ENCODE measurements around the gene OR13C4. TPM values are rescaled to one million over a fixed set of nuclear protein-coding genes. Genes with fewer than 3 reads are reported as not detected.

OR13C4 gene
- total RNA-seq (2021): not detected in 2 replicates
- not detected for Bru-seq, nascent RNA
- not detected for BruChase-seq, experiment 1, labeled RNA remaining after a 2-hour chase
- not detected for BruChase-seq, experiment 2, labeled RNA remaining after a 6-hour chase
- long read RNA-seq: 0 reads

DNA sequence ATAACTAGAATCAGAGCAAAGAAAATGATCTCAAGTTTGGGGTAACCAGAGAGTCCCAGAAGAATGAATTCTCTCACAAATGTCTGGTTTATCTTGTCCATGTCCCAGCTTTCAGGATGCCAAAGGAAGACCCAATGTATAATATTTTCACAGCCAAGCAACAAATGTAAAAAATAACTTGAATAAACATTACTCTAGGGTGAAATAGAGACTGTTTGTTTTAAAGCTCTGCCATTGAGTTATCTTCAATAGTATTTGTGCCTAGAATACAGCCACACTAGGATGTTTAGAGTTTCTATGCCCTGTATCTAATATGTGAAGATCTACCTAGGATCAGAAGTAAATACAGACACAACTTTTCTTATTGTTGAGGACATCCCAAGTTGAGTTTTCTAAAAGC lies at the start of gene OR13C4:
Gene OR13C4 (minus strand): TSS at position 101 of the 400 bp plus-strand sequence. CDS start 0 bp downstream, at position 101.
- TF ChIP-seq CTCF (conservative IDR thresholded peaks at IDR 0.05) (no peak), EZH2 (IDR thresholded peaks at IDR 0.05; ENCODE audit: low read depth) (no peak)
- Histone ChIP-seq H3K4me3 (no peak within 1 kb of the TSS), H3K4me1 (replicated peaks; ENCODE audit: insufficient read depth) (no peaks in the 10 kb centered on the region), H3K9me3 (ENCODE audit: insufficient read depth, low read depth) (no peaks in the 10 kb centered on the region), H3K4me2 (no peak within 1 kb of the TSS), H3F3A (ENCODE audit: insufficient read depth, low read depth) (no peaks in the 10 kb centered on the region), H3K79me2 (ENCODE audit: low read depth) (no peaks in the 10 kb centered on the region), H3K27ac (no peak within 1 kb of the TSS), H4K20me1 (ENCODE audit: insufficient read depth) (no peaks in the 10 kb centered on the region), H3K27me3 (ENCODE audit: insufficient read depth, low read depth) (no peaks in the 10 kb centered on the region), H3K36me3 (ENCODE audit: low read depth) (no peaks in the 10 kb centered on the region), H2AFZ (no peak within 1 kb of the TSS), H3K9me2 (ENCODE audit: insufficient read depth) (no peaks in the 10 kb centered on the region)
- CTCF ChIA-PET: no interaction called here
- BruUV-seq (replicated peaks): no TSS peak
- intact Hi-C loops (cut with micrococcal nuclease; ENCODE audit: unreplicated experiment): no loop called here
- no peak for DNase-seq
- POLR2A ChIA-PET (ENCODE audit: unreplicated experiment): no interaction called here

DNA sequence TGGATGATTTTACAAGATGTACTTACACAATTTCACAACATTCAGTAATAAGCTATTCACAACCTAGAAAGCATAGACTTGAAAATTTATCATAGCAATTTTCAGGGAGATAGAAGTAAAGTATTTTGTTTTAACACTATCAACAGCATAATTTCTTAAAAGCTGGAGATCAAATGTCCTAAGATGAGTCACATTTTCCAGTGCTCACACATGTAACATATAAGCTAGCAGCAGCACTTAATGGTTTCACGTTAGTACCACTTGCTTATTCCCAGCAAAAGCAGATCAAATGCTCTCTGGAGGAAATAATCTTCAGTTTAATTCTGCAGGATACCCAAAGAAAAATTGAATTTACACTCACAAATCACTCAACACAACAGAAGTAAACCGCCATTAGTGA lies 48.4 kb upstream of the OR13C4 start:
- intact Hi-C loops (cut with micrococcal nuclease; ENCODE audit: unreplicated experiment): no loop called here
- Histone ChIP-seq H3F3A (ENCODE audit: insufficient read depth, low read depth) (no peaks in the 10 kb centered on the region), H3K9me2 (ENCODE audit: insufficient read depth) (peaks cover 6% of the 10 kb centered on the region; the same call in 1 of the 2 replicates), H3K79me2 (ENCODE audit: low read depth) (no peaks in the 10 kb centered on the region), H3K9me3 (ENCODE audit: insufficient read depth, low read depth) (no peaks in the 10 kb centered on the region; the same call in 1 of the 2 replicates), H3K4me3 (no peak overlapping the region), H4K20me1 (ENCODE audit: insufficient read depth) (no peaks in the 10 kb centered on the region), H3K27ac (no peak overlapping the region), H3K4me1 (replicated peaks; ENCODE audit: insufficient read depth) (no peaks in the 10 kb centered on the region), H3K27me3 (ENCODE audit: insufficient read depth, low read depth) (no peaks in the 10 kb centered on the region), H2AFZ (no peak overlapping the region), H3K4me2 (no peak overlapping the region), H3K36me3 (ENCODE audit: low read depth) (no peaks in the 10 kb centered on the region)
- TF ChIP-seq CTCF (conservative IDR thresholded peaks at IDR 0.05): no peak
- TF ChIP-seq EZH2 (IDR thresholded peaks at IDR 0.05; ENCODE audit: low read depth): no peak
- no TSS peak for BruUV-seq (replicated peaks)
- ChIA-PET POLR2A (ENCODE audit: unreplicated experiment) (no interaction called here), CTCF (no interaction called here)
- no peak for DNase-seq

GRCh38 chr9:104572612-104573011 lies 45.6 kb upstream of the OR13C4 start:
- Histone ChIP-seq H3K79me2 (ENCODE audit: low read depth) (no peaks in the 10 kb centered on the region), H2AFZ (no peak overlapping the region), H3K4me3 (no peak overlapping the region), H3K9me2 (ENCODE audit: insufficient read depth) (no peaks in the 10 kb centered on the region; the same call in 1 of the 2 replicates), H3F3A (ENCODE audit: insufficient read depth, low read depth) (no peaks in the 10 kb centered on the region), H4K20me1 (ENCODE audit: insufficient read depth) (no peaks in the 10 kb centered on the region), H3K27me3 (ENCODE audit: insufficient read depth, low read depth) (no peaks in the 10 kb centered on the region), H3K9me3 (ENCODE audit: insufficient read depth, low read depth) (no peaks in the 10 kb centered on the region; the same call in 1 of the 2 replicates), H3K4me2 (no peak overlapping the region), H3K36me3 (ENCODE audit: low read depth) (no peaks in the 10 kb centered on the region), H3K4me1 (replicated peaks; ENCODE audit: insufficient read depth) (no peaks in the 10 kb centered on the region), H3K27ac (no peak overlapping the region)
- no peak for DNase-seq
- no TSS peak for BruUV-seq (replicated peaks)
- no peak for TF ChIP-seq CTCF (conservative IDR thresholded peaks at IDR 0.05)
- no peak for TF ChIP-seq EZH2 (IDR thresholded peaks at IDR 0.05; ENCODE audit: low read depth)
- intact Hi-C loops (cut with micrococcal nuclease; ENCODE audit: unreplicated experiment): no loop called here
- ChIA-PET CTCF (no interaction called here), POLR2A (ENCODE audit: unreplicated experiment) (no interaction called here)

All from PC-9 (cell line).